Colonic mucosa (tissue), 4 donors: Measurements from ENCODE around the gene OR6P1. TPM values are rescaled to one million over a fixed set of nuclear protein-coding genes. Genes with fewer than 3 reads are reported as not detected.

Source experiments
- DNase-seq: peaks from one replicate; pipeline ENCODE4 v3.0.0-alpha.2; 2020
- H3K27ac ChIP-seq: fragments of 200-600 bp; one replicate; pipeline ENCODE4 v1.8.0; 2021
- H3K27me3 ChIP-seq: fragments of 200-600 bp; one replicate; pipeline ENCODE4 v1.8.0; 2021
- H3K36me3 ChIP-seq: fragments of 200-600 bp; one replicate; pipeline ENCODE4 v1.8.0; 2021
- H3K4me1 ChIP-seq: fragments of 200-600 bp; one replicate; pipeline ENCODE4 v1.8.0; 2021; ENCODE audit warnings: mild to moderate bottlenecking
- H3K4me3 ChIP-seq: fragments of 200-600 bp; one replicate; pipeline ENCODE4 v1.8.0; 2021
- H3K9ac ChIP-seq, 2 donors: one replicate each; pipeline ENCODE4 v1.7.0; 2013; ENCODE audit warnings: control low read depth in 2 of 2, low read depth in 2 of 2, low read length in 2 of 2
- H3K9me3 ChIP-seq: fragments of 200-600 bp; one replicate; pipeline ENCODE4 v1.8.0; 2021
- intact Hi-C: fragments of 100-400 bp; cut with DNase I; formaldehyde crosslinking; loops from one replicate; pipeline ENCODE4 v1.14.1; 2022
- total RNA-seq, 2 donors: library from RNA; stranded (reverse); fragmentation: NEBNext Ultra II Directional in 1 of 2; extraction: Animal tissue kit (Norgen Biotek cat#: 25700) in 1 of 2; gene quantifications; one replicate each; pipeline ENCODE4 v1.2.1, GENCODE V29; 2021
- TF ChIP-seq, protein P1 (sequence below): fragments of 200-600 bp; IDR thresholded peaks from one replicate; pipeline ENCODE4 v1.8.0; 2022; ENCODE audit warnings: antibody characterized with exemption, mild to moderate bottlenecking
- donor health status: healthy.
- donor health status: DM: no; HTN: no; CAD: no.
- donor health status: DM: no; HTN: no; CAD: no.

The OR6P1 gene
- total RNA-seq, 2 donors from 2014 or later, result not detected

DNA sequence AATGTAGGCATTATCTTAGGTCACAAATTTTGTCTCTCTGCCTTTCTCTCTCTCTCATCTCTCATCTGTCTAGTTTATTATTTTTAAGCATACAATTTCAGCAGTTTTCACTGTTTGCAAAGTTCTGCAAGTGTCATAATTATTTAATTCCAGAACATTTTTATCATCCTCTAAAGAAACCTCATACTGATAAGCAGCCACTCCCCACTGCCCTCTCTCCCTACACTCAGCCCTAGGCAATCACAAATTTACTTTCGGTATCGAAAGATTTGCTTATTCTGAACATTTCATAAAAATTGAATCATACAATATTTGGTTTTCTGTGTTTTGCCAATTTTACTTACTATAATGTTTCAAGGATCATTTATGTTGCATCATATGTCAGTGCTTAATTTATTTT, 32.8 kb downstream of the OR6P1 start:
- Histone ChIP-seq H3K27ac (no peak overlapping the region), H3K4me3 (no peak overlapping the region), H3K4me1 (no peaks in the 10 kb centered on the region), H3K36me3 (no peaks in the 10 kb centered on the region), H3K27me3 (no peaks in the 10 kb centered on the region), H3K9me3 (no peaks in the 10 kb centered on the region), H3K9ac (no peak overlapping the region)
- intact Hi-C loops, result no loop called here
- TF ChIP-seq, protein P1, sequence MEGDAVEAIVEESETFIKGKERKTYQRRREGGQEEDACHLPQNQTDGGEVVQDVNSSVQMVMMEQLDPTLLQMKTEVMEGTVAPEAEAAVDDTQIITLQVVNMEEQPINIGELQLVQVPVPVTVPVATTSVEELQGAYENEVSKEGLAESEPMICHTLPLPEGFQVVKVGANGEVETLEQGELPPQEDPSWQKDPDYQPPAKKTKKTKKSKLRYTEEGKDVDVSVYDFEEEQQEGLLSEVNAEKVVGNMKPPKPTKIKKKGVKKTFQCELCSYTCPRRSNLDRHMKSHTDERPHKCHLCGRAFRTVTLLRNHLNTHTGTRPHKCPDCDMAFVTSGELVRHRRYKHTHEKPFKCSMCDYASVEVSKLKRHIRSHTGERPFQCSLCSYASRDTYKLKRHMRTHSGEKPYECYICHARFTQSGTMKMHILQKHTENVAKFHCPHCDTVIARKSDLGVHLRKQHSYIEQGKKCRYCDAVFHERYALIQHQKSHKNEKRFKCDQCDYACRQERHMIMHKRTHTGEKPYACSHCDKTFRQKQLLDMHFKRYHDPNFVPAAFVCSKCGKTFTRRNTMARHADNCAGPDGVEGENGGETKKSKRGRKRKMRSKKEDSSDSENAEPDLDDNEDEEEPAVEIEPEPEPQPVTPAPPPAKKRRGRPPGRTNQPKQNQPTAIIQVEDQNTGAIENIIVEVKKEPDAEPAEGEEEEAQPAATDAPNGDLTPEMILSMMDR, result no peak
- DNase-seq, result no peak

DNA sequence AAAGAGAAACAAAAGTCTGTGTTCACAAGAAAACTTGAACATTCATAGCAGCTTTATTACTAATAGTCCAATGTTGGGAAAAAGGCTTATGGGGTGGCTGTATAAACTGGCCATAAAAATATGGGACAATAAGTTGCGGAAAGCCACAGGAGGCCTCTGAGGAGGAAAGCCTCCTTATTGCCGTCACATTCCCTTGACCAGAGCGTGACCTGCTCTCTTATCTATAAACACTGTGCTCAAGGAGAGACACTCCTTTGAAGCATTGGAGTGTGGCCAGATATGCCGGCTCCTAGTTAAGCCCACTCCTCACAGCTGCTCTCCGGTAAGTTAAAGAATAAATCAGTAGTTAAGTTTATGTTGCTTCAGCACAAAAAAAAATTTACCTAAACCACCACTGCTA, 35.9 kb downstream of the OR6P1 start:
- Histone ChIP-seq H3K9ac (no peak overlapping the region), H3K36me3 (no peaks in the 10 kb centered on the region), H3K27ac (no peak overlapping the region), H3K9me3 (no peaks in the 10 kb centered on the region), H3K4me3 (no peak overlapping the region), H3K27me3 (no peaks in the 10 kb centered on the region), H3K4me1 (no peaks in the 10 kb centered on the region)
- DNase-seq, result no peak
- TF ChIP-seq, protein P1, result no peak
- intact Hi-C loops, result no loop called here

DNA sequence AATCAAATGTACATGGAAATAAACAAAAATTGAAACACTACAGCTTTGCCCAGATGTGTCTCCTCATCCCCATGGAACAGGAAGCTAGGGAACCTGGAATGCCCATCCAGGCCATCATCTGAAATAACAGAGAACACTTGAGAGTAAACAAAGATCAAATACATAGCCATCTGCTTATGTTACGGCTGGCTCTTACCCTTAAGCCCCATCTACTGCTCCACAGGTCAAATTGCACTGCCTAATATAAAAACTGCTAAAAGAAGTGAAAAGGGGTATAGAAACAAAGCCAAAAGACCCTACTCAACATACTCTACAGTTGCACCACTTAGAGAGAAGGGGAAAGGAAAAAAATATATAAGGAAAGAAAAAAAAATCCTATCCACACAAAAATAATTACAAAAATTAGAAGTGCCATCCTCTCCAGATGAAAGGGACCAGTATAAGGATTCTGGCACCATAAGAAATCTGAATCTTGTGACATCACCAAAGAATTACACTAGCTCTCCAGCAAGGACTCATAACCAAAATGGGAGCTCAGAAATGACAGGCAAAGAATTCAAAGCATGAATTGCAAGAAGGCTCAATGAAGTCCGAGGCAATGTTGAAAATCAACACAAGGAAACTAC, 43.1 kb downstream of the OR6P1 start:
- no peak overlapping the region for H3K4me3 ChIP-seq
- intact Hi-C loops, result no loop called here
- H3K27ac ChIP-seq, result no peak overlapping the region
- no peaks in the 10 kb centered on the region for H3K27me3 ChIP-seq
- no peaks in the 10 kb centered on the region for H3K36me3 ChIP-seq
- no peaks in the 10 kb centered on the region for H3K9me3 ChIP-seq
- no peaks in the 10 kb centered on the region for H3K4me1 ChIP-seq
- no peak overlapping the region for H3K9ac ChIP-seq
- TF ChIP-seq, protein P1, result peak; percentile 14
- no peak for DNase-seq

DNA sequence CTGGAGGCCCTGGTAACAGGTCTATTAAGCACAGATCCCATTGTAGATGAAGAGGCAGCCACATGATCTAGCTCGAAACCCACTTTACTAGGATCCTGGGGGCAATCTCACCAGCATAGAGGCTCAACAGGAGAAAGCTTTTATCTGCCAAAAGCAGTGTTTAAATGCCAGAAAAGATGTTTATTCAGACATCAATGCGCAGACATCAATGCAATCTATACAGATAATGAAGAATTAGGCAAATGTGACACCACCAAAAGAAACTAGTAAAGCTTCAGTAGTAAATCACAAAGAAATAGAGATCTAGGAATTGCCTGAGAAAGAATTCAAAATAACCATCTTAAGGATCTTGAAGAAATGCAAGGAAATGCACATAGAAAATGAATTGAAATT, 48.7 kb downstream of the OR6P1 start:
- no peaks in the 10 kb centered on the region for H3K9me3 ChIP-seq
- no peak overlapping the region for H3K9ac ChIP-seq
- no peaks in the 10 kb centered on the region for H3K27me3 ChIP-seq
- H3K4me1 ChIP-seq, result no peaks in the 10 kb centered on the region
- no peak overlapping the region for H3K4me3 ChIP-seq
- no peaks in the 10 kb centered on the region for H3K36me3 ChIP-seq
- TF ChIP-seq, protein P1, result no peak
- DNase-seq, result no peak
- intact Hi-C loops, result no loop called here
- H3K27ac ChIP-seq, result no peak overlapping the region

DNA sequence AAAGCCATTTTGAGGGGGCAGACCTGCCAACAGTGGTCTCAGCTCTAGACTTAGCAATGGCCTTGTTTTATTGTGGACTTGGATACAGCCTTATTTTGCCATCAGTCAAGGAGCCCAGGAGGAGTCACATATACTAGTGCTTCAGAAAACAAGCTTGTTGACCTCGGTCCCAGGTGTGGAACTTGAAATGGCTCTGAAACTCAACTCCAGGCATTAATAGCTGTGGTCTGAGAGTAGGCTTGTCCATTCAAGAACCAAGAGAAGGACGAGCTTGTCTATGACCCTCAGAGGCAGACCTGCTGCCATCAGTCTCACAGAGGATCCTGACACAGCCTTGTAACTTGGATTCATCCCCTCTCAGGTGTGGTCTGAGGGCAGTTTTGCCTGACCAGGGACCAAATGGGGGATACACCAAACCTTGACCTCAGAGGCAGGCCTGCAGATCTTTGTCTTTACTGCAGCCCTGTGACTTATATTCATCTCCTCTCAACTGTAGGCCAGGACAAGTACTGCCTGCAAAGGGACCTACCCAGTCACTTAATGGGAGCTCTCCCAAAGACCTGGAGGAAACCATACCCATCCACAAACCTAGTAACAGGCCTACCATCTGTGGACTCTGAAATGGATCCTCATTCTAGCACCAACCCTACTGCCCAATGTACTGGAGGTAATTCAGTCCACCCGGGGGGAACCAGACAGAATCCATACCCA, 49.3 kb downstream of the OR6P1 start:
- H3K4me1 ChIP-seq, result no peaks in the 10 kb centered on the region
- H3K27me3 ChIP-seq, result no peaks in the 10 kb centered on the region
- H3K9me3 ChIP-seq, result no peaks in the 10 kb centered on the region
- no peak overlapping the region for H3K4me3 ChIP-seq
- no peak for DNase-seq
- TF ChIP-seq, protein P1, result no peak
- no peak overlapping the region for H3K9ac ChIP-seq
- no peaks in the 10 kb centered on the region for H3K36me3 ChIP-seq
- intact Hi-C loops, result no loop called here
- H3K27ac ChIP-seq, result no peak overlapping the region
